Body of pancreas (tissue), 4 donors: ENCODE measurements around the gene DMD.

Source experiments
- POLR2A ChIP-seq, 3 donors: fragments of 450-650 bp; IDR thresholded peaks; one replicate each; pipeline ENCODE4 v1.6.1; 2016; ENCODE audit warnings: antibody characterized with exemption in 3 of 3, mild to moderate bottlenecking in 2 of 3
- TF ChIP-seq, protein P1 (sequence below), 7 experiments: fragments of 450-650 bp in 4 of 7; fragments of 200-600 bp in 3 of 7; sonication (generic) in 3 of 7; IDR thresholded peaks; one replicate each; pipeline ENCODE4 v1.5.1; 2016 to 2019; ENCODE audit warnings: antibody characterized with exemption in 7 of 7

- no peak for TF ChIP-seq POLR2A (IDR thresholded peaks at IDR 0.05)
- TF ChIP-seq, protein P1, sequence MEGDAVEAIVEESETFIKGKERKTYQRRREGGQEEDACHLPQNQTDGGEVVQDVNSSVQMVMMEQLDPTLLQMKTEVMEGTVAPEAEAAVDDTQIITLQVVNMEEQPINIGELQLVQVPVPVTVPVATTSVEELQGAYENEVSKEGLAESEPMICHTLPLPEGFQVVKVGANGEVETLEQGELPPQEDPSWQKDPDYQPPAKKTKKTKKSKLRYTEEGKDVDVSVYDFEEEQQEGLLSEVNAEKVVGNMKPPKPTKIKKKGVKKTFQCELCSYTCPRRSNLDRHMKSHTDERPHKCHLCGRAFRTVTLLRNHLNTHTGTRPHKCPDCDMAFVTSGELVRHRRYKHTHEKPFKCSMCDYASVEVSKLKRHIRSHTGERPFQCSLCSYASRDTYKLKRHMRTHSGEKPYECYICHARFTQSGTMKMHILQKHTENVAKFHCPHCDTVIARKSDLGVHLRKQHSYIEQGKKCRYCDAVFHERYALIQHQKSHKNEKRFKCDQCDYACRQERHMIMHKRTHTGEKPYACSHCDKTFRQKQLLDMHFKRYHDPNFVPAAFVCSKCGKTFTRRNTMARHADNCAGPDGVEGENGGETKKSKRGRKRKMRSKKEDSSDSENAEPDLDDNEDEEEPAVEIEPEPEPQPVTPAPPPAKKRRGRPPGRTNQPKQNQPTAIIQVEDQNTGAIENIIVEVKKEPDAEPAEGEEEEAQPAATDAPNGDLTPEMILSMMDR (IDR thresholded peaks at IDR 0.05), result peak in 1 of 7 experiments; percentile 23
These were observed 538.2 kb downstream of the DMD start for GRCh38 chrX:32673193-32673592.
